HG03432 (cell line): ENCODE data around the gene ADISSP.
"Not testable (repeated sequence)": the region's sequence is repeated elsewhere in the genome, so short reads cannot be mapped to it uniquely, and the experiment has no call there.

ENCODE experiments used
- ATAC-seq: cut with Tn5 transposase; IDR thresholded peaks from one replicate; pipeline ENCODE4 v1.9.1; 2021; ENCODE audit warnings: mild to moderate bottlenecking, moderate library complexity; ENCODE audit not compliant: unreplicated experiment

The ADISSP gene

GRCh38 chr20:3798373-3798768 lies 30.8 kb upstream of the ADISSP start:
- no peak for ATAC-seq

- ATAC-seq, result no peak
Observed at GRCh38 chr20:3797592-3798372, 30.2 kb upstream of the ADISSP start.

- no peak for ATAC-seq
Observed at GRCh38 chr20:3797226-3797545, 29.6 kb upstream of the ADISSP start.

GRCh38 chr20:3796477-3797225 lies 29.1 kb upstream of the ADISSP start:
- ATAC-seq, result peak; percentile 1

- peak; percentile 75 for ATAC-seq
Observed at GRCh38 chr20:3795511-3796468, 28.2 kb upstream of the ADISSP start, which contains the start of gene CDC25B. TSS of gene CDC25B (plus strand) at chr20:3796310. CDS start at chr20:3796532, 222 bp downstream.

GRCh38 chr20:3794701-3795420 lies 27.3 kb upstream of the ADISSP start:
- no peak for ATAC-seq

GRCh38 chr20:3794168-3794567 lies 26.6 kb upstream of the ADISSP start:
- ATAC-seq, result not testable (repeated sequence)

- ATAC-seq, result not testable (repeated sequence)
Observed at GRCh38 chr20:3789201-3789600, 21.6 kb upstream of the ADISSP start.

- ATAC-seq, result no peak
Observed at GRCh38 chr20:3788685-3789155, 21.2 kb upstream of the ADISSP start.

- no peak for ATAC-seq
Observed at GRCh38 chr20:3787324-3788014, 19.9 kb upstream of the ADISSP start.

- ATAC-seq, result peak; percentile 89
Observed at GRCh38 chr20:3786665-3787323, 19.2 kb upstream of the ADISSP start, which contains the start of gene CENPB. TSS of gene CENPB (minus strand) at chr20:3786740. CDS start at chr20:3786483, 257 bp downstream.

GRCh38 chr20:3786126-3786484 lies 18.6 kb upstream of the ADISSP start:
- peak; percentile 21 for ATAC-seq

GRCh38 chr20:3785240-3786125 lies 17.9 kb upstream of the ADISSP start:
- ATAC-seq, result no peak

- no peak for ATAC-seq
Observed at GRCh38 chr20:3784863-3785239, 17.3 kb upstream of the ADISSP start.

- ATAC-seq, result no peak
Observed at GRCh38 chr20:3784216-3784853, 16.8 kb upstream of the ADISSP start.

GRCh38 chr20:3783511-3784195 lies 16.1 kb upstream of the ADISSP start:
- ATAC-seq, result no peak

- no peak for ATAC-seq
Observed at GRCh38 chr20:3783068-3783489, 15.5 kb upstream of the ADISSP start.
